ENCODE data around the gene CD4.

CD4 gene

GRCh38 chr12:6765634-6766581, 23.4 kb upstream of the CD4 start, which contains the start of gene PTMS:
PTMS (plus strand) TSS chr12:6766363; CDS start chr12:6766706, 343 bp downstream.
- DNase-seq = peak; percentile 96

- DNase-seq = peak; percentile 72
Measured at GRCh38 chr12:6766651-6767349, 22.5 kb upstream of the CD4 start.

GRCh38 chr12:6767353-6768319, 21.7 kb upstream of the CD4 start:
- no peak for DNase-seq

- no peak for DNase-seq
Measured at GRCh38 chr12:6768437-6768914, 20.9 kb upstream of the CD4 start.

GRCh38 chr12:6768990-6769389, 20.3 kb upstream of the CD4 start:
- DNase-seq = no peak

- DNase-seq = no peak
Measured at GRCh38 chr12:6769666-6770065, 19.7 kb upstream of the CD4 start.

GRCh38 chr12:6770094-6770493, 19.2 kb upstream of the CD4 start:
- no peak for DNase-seq

GRCh38 chr12:6770600-6770999, 18.7 kb upstream of the CD4 start:
- DNase-seq = no peak

GRCh38 chr12:6771091-6771495, 18.2 kb upstream of the CD4 start:
- DNase-seq = no peak

- no peak for DNase-seq
Measured at GRCh38 chr12:6771509-6772330, 17.6 kb upstream of the CD4 start.

GRCh38 chr12:6772331-6772695, 17.0 kb upstream of the CD4 start, which contains the start of gene LAG3:
LAG3 (plus strand) TSS chr12:6772520; CDS start chr12:6772853, 333 bp downstream.
- DNase-seq = no peak

- no peak for DNase-seq
Measured at GRCh38 chr12:6772726-6773589, 16.4 kb upstream of the CD4 start.

- no peak for DNase-seq
Measured at GRCh38 chr12:6773590-6774351, 15.6 kb upstream of the CD4 start.

- no peak for DNase-seq
Measured at GRCh38 chr12:6774499-6775062, 14.7 kb upstream of the CD4 start.

GRCh38 chr12:6775185-6776174, 13.8 kb upstream of the CD4 start:
- no peak for DNase-seq

GRCh38 chr12:6777386-6777785, 11.9 kb upstream of the CD4 start:
- no peak for DNase-seq

- DNase-seq = no peak
Measured at GRCh38 chr12:6778217-6778573, 11.1 kb upstream of the CD4 start.

All from NCI-H226 (cell line).